H54 (cell line): ENCODE results near the gene FOS.

Experiments used
- DNase-seq: peaks from one replicate; pipeline ENCODE4 v3.0.0; 2011; ENCODE audit warnings: low spot score, mixed read lengths; ENCODE audit not compliant: insufficient read length
- FAIRE-seq: peaks from 3 replicates; lab custom pipeline; 2011; peaks lifted over from hg19 to GRCh38; lab: Jason Lieb, UNC
- POLR2A ChIP-seq: IDR thresholded peaks from 2 replicates; pipeline ENCODE4 v1.6.1; 2011; ENCODE audit warnings: low read depth, mild to moderate bottlenecking, low read length

Gene FOS

DNA sequence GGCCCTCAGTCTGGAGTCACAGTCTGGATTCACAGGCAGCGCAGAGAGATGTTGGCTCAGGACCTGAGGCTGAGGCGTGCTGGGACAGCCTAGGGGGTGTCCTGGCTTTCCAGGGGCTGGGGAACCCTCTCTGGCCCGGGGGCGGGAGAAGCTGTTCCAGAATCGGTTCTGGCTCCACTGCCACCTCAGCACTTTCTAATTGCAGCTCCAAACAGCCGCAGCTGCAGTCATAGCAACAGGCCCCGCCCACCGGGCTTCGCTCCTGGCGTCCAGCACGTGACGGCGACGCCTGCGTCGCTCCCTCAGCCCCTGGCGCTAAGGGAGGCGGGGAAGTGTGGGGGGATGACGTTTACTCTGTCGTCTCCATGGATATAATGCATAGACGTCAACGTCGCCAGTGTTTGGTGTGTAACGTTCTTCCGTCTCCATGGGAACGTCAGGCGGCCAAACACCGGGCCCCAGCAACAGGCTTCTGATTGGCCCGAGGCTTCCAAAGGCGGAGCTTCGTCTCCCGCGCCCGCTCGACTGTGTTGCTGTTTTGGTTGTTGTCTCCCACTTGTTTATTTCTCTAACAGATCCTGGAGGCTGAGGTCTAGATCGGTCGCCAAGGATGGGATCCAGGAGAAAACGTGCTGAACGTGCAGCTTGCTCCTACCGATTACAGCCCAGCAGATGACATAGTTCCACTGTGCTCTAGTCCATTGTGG, 19.7 kb upstream of the FOS start:
- peak; percentile 95 for FAIRE-seq
- DNase-seq, result peak; percentile 75
- TF ChIP-seq POLR2A, result no peak

DNA sequence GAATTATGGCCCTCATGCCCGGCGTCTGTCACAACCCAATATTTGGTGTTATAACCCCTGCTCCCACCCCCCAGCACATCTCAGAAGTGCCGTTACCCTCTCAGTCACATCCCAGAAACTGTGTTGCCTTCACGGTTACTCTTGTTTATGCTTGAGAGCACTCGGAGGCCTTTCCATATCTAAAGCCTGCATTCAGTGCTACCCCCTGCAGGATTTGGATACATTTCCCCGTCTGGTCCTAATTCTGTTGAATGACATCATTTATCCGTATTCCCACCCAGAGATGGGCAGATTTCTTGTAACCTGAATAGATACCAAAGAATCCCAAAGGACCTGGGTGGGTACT, 19.1 kb upstream of the FOS start:
- DNase-seq (no peak), FAIRE-seq (no peak)
- TF ChIP-seq POLR2A, result no peak

DNA sequence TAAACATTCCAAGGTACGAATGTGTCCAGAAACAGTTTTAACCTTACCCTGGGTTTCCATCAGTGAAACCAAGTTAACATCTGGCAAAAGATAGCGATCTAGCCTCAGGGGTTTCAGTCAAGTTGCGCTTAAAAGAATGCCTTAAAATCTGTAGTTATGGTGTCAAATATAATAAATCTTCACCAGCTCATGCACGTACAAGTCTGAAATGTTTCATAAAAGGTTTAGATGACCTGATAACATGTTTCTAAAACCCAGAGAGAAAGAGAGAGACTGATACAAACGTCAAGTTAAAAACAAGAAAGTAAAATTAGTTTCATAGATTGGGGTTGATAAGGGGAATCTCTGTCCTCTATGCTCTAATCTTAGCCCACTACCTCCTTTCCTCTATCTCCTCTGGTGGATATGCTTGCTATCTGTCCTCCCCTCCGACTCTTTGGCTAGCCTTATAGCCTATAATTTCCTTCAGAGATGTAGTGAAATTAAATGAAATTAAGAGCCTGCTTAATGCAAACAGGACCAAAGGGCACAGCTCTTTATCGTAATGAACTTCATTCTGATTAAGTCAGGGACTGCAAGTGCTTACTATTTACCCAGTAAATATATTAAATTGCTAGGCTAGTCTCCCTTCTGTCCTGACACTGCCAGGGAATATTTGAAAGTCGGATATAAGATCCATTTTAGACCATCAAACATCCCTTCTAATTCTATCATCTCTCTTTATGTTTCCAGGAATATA, 18.4 kb upstream of the FOS start:
- no peak for DNase-seq
- TF ChIP-seq POLR2A, result no peak

DNA sequence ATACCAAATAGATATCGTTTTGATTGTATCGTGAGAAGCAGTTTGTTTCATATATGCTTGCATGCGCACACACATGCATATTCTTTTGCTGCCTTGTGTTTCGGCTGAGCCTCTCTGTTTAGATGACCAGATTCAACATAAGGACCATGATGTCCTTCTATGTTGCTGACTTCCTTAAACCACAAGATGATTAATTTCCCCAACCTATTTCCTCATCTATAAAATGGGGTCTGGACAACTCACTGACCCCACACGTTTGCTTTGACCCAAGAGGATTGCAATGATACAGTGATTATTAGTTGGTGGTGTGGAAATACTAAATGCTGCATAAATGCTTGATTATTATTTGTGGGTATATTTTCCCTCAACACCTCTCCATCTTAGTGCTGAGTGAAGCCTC, 16.8 kb upstream of the FOS start:
- DNase-seq (no peak), FAIRE-seq (no peak)
- no peak for TF ChIP-seq POLR2A

More for the DNA sequence above, 18.4 kb upstream of the FOS start:
- no peak for FAIRE-seq

DNA sequence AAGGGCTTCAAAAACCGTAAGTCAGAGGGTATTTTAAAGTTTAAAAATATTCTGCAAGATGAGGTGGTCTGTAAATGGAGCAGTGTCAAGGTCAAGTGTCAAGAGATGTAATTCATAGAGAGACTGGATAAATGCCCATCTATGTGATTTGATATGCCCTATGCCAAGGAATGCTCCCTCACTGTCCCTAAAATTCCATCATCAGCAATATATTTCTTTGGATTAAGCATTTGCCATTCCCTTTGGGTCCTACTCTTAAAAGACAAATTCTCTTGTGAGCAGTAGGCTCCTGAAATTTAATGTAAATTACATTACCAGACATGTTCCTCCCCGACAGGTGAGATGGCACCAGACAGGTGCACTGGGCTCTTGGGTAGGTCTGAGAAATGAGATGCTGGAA, 16.0 kb upstream of the FOS start:
- TF ChIP-seq POLR2A, result no peak
- FAIRE-seq (no peak), DNase-seq (no peak)

DNA sequence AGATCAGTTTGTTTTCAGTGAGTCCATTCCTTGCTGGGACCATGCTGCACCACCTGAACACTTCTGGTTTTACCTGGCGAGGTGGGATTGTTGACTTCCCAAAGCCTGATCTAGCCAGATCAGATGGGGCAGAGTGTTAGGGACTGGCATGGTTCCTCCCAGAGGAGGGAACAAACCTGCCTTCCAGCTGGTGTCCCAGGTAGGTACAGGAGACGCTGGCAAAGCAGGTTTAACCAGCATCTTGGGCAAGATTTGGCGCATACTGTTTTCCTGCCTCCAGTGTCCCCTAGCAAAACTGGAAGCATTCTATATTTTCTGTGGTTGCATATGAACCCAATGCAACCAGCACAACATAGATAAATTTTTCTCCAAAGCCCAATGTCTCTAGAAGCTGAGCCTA, 14.6 kb upstream of the FOS start:
- TF ChIP-seq POLR2A, result no peak
- DNase-seq (no peak), FAIRE-seq (no peak)

DNA sequence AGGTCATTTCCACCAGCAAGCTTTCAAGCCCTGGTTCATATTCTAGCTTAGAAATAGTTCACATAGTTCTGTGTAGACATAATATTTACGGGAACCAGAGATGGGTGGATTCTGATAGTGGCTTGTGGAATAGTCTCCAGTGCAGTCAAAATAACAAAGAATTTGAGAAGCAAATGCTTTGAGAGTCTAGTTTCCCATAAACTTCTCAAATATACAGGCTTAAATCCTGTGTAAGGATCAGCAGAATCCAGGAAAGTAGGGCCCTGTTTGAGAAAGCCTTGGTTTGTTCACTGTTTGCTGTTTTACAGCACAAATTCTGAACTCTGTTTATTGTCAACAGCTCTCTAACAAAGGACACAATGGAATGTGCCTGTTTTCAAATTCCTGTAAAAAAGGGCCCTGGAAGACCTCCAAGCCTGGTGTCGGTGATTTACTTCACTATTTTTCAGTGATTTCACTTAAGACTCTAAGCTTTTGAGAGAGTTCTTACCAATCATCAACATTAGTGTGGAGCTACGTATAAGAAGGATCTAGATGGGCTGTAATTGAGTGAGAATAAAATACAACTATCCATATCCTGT, 11.4 kb upstream of the FOS start:
- FAIRE-seq (no peak), DNase-seq (no peak)
- no peak for TF ChIP-seq POLR2A

DNA sequence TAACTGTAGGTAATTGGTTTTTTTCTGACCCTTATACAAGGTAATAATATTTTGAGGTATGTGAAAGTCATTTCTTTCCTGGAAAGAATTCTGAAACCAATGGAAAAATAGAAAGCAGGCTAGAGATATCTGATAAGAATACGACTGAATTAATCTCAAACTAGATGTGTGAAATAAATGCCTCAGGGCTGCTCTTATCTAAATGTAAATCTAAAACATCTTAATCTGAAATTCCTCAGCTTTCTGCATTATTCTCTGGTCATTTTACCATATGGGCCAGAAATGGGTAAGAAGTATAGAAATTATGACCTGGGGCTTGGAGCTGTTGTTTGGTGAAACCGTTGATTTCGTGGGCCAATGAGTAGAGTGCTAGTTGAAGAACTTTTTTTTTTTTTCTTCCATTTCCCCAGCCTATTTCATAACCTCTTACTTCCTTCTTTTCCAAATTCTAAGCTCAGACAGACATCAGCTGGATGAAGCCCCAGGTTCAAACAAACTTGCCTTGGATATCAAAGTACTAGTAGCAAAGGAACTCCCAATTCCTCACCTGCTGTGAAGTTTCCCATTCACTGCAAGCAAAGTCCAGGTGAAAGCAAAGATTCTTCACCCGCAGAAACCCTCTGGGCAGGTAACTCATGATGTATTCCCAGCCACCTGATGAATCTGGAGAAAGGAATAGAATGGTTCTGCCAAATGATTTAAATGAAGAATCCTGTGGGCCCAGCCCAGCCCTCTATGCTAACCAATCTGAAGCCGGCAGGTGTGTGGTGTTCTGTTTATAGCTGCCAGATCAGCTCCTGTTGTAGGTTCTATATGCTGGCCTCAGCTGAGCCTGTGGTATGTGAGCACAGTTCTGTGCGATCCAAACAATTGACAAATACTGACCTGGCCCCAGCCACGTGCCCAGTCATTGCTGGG, 9.7 kb upstream of the FOS start:
- FAIRE-seq (no peak), DNase-seq (no peak)
- no peak for TF ChIP-seq POLR2A

DNA sequence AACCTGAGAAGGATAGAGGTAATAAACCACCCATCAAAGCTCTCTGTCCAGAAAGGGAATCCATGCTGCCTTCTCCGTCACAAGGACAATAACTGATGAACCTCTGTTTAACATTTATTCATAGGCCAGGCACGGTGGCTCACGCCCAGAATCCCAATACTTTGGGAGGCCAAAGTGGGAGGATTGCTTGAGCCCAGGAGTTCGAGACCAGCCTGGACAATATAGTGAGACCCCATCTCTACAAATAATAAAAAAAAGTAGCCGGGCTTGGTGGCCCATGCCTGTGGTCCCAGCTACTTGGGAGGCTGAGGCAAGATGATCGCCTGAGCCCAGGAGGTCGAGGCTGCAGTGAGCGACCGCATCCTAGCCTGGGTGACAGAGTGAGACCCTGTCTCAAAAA, 7.1 kb upstream of the FOS start:
- FAIRE-seq (no peak), DNase-seq (no peak)
- TF ChIP-seq POLR2A, result no peak

DNA sequence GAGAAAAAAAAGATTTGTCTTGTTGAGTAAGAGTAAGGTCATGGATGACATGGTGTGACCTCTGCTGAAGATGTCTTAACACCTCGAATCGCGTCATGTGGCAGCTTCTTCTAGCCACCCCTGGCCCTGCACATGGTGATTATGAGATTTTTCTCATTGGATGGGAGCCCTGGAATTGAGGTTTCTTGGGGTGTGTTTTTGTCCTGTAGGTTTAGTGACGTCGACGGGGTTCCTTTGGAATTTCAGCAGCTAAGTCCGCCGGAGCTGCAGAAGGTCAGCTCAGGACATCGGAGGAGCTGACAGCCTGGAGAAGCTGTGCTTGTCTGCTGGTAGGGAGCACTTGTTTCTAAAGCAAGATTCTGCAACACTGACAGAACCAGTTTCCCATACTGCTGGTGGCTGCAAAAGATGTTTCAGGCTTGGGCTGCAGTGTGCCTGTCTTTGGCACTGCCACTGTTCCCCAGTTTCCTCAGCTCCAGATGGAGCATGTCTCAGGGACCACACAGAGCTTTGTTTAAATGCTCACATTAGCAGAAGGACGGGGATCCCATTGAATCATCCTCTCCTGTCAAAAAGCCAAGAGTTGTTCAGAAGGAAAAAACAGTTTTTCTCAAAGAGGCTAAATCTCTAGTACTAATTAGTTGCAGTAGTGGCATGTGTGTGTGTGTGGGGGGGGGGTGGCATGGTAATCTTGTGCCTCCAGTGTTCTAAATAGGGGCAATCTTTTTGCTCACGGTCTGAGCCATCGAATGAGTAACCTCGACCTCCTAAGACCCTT, 5.2 kb upstream of the FOS start:
- FAIRE-seq, result no peak
- no peak for DNase-seq
- no peak for TF ChIP-seq POLR2A

DNA sequence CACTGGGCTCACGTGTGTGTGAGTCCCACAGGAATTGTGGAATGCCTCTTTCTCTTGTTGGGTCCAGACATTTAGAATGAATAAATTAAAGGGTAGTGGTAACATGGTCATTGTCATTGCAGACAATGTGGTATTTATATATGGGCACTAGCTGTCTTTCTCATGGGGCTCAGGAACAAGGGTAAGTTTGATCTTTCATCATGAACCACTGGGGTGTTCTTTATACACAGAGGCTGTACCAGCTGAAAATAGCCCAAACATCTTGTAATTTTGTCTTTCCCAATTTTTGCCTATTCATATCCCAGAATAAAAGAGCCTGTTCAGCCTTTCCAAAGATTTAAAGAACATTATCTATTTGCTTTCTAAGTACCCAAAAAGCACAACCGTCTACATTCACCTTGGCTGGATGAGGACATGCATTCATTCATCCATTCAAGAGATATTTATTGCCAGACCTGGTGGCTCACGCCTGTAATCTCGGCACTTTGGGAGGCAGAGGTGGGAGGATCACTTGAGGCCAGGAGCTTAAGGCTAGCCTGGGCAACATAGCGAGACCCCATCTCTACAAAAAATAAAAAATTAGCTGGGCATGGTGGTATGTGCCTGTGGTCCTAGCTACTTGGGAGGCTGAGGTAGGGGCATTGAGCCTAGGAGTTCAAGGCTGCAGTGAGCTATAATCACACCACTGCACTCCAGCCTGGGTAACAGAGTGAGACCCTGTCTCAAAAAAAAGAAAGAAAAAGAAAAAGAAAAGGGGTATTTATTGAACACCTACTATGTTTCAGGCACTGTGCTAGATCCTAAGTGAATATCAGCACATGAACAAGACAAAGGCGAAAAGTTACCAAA, 4.4 kb upstream of the FOS start:
- TF ChIP-seq POLR2A, result no peak
- FAIRE-seq, result no peak
- no peak for DNase-seq

DNA sequence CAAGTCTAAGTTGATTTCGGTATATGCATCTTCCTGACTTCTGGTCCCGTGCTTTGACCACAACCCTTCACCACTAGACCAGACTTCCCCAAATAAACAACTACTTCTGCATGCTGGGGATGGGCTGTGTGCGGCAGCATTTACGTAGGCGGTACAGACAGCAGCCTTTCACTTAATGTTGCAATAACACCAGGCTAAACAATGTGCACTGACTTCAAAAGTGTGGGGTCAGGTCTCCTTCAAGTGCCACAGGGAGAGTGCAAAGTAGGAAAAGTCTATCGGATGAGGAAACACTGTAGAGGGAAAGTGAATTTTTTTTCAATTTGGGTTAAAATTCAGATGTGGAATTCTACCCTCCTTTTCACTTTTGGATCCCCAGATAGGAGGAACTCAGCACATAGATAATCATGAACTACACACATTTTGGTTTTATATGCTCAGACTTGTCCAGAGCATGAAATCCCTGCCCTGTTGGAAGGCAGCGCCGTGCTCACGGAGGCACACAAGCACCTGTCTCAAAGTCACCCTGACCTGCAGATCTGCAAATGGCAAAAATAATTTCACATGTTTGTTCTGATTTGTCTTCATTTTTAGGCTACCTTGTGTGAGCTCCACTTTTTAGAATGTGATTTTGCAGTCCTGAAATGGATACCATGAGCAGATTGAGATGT, 3.6 kb upstream of the FOS start:
- no peak for FAIRE-seq
- no peak for TF ChIP-seq POLR2A
- DNase-seq, result no peak
